Fibroblast of villous mesenchyme (primary cell): ENCODE results near the gene CRISP1. TPM values are rescaled to one million over a fixed set of nuclear protein-coding genes. Genes with fewer than 3 reads are reported as not detected.
"Not testable (repeated sequence)": the region's sequence is repeated elsewhere in the genome, so short reads cannot be mapped to it uniquely, and the experiment has no call there.

Experiments
- DNase-seq: peaks from one replicate; pipeline ENCODE4 v3.0.0-alpha.2; 2010; ENCODE audit warnings: low read depth
- H3K4me3 ChIP-seq: 2 replicates; pipeline ENCODE4 v1.5.1; 2011; ENCODE audit warnings: low read depth, mild to moderate bottlenecking, low read length
- CTCF ChIP-seq: IDR thresholded peaks from 2 replicates; pipeline ENCODE4 v1.5.1; 2012; ENCODE audit warnings: low read depth, mild to moderate bottlenecking, low read length; ENCODE audit not compliant: insufficient read depth
- total RNA-seq: library from RNA; depleted of rRNA; stranded (reverse); fragments of >200 nt; gene quantifications from 2 replicates; pipeline ENCODE4 v1.2.3, GENCODE V29; 2012

Gene CRISP1
- total RNA-seq, 1 donor = not detected

- no peak overlapping the region for H3K4me3 ChIP-seq
- DNase-seq = no peak
- no peak for TF ChIP-seq CTCF
Measured at GRCh38 chr6:49906526-49906925, 40.2 kb upstream of the CRISP1 start.

GRCh38 chr6:49905296-49905695 is 39.0 kb upstream of the CRISP1 start:
- no peak for TF ChIP-seq CTCF
- H3K4me3 ChIP-seq = no peak overlapping the region
- no peak for DNase-seq

- no peak for TF ChIP-seq CTCF
- H3K4me3 ChIP-seq = no peak overlapping the region
- DNase-seq = no peak
Measured at GRCh38 chr6:49902856-49903255, 36.5 kb upstream of the CRISP1 start.

GRCh38 chr6:49898904-49899566 is 32.7 kb upstream of the CRISP1 start:
- no peak for TF ChIP-seq CTCF
- no peak for DNase-seq
- no peak overlapping the region for H3K4me3 ChIP-seq

GRCh38 chr6:49895553-49895952 is 29.2 kb upstream of the CRISP1 start:
- not testable (repeated sequence) for DNase-seq, H3K4me3 ChIP-seq

GRCh38 chr6:49892280-49892679 is 25.9 kb upstream of the CRISP1 start:
- no peak for TF ChIP-seq CTCF
- DNase-seq = no peak

GRCh38 chr6:49890988-49891387 is 24.7 kb upstream of the CRISP1 start:
- no peak for DNase-seq
- no peak for TF ChIP-seq CTCF
- no peak overlapping the region for H3K4me3 ChIP-seq

More at GRCh38 chr6:49892280-49892679, 25.9 kb upstream of the CRISP1 start:
- H3K4me3 ChIP-seq = no peak overlapping the region
